ENCODE measurements around the gene DUSP5.

GRCh38 chr10:110502072-110502845 lies 4.6 kb downstream of the DUSP5 start:
- TF ChIP-seq CTCF (IDR thresholded peaks at IDR 0.05) (no peak), POLR2A (IDR thresholded peaks at IDR 0.05) (no peak), POLR2AphosphoS5 (IDR thresholded peaks at IDR 0.05) (no peak), EP300 (IDR thresholded peaks at IDR 0.05) (no peak)

All from sigmoid colon (tissue), 4 donors.